Measurements from ENCODE around the gene BBC3. TPM values are rescaled to one million over a fixed set of nuclear protein-coding genes. Genes with fewer than 3 reads are reported as not detected.

BBC3 gene
- total RNA-seq, 4 donors from 2014 or later, result 4.1 to 10.0 (median 5.5) TPM

- peak; percentile 100 for DNase-seq
- no peaks in the 10 kb centered on the region for H3K9me3 ChIP-seq
- peak within 1 kb of the TSS; percentile 72 to 82 (median 77) for H3K4me3 ChIP-seq
- H3K36me3 ChIP-seq, result peaks cover 0 to 17% (median 0%) of the 10 kb centered on the region in 3 donors
- H3K27ac ChIP-seq, result peak within 1 kb of the TSS; percentile 95 to 99 (median 98)
- TF ChIP-seq CTCF (IDR thresholded peaks at IDR 0.05) (no peak), POLR2A (IDR thresholded peaks at IDR 0.05) (peak in 1 of 2 donors; percentile 63)
- H3K27me3 ChIP-seq, result no peaks in the 10 kb centered on the region
- peaks cover 0 to 24% (median 7%) of the 10 kb centered on the region in 4 donors for H3K4me1 ChIP-seq
Observed at GRCh38 chr19:47274071-47274890, 43.3 kb upstream of the BBC3 start, which contains the start of gene INAFM1. INAFM1 (plus strand) TSS chr19:47274885; CDS start chr19:47274920, 35 bp downstream.

GRCh38 chr19:47273313-47274070, 42.5 kb upstream of the BBC3 start:
- peaks cover 0 to 24% (median 7%) of the 10 kb centered on the region in 4 donors for H3K4me1 ChIP-seq
- TF ChIP-seq POLR2A (IDR thresholded peaks at IDR 0.05) (peak; percentile 84 to 92), CTCF (IDR thresholded peaks at IDR 0.05) (no peak)
- peaks cover 0 to 18% (median 0%) of the 10 kb centered on the region in 3 donors for H3K36me3 ChIP-seq
- DNase-seq, result peak; percentile 91 to 97 (median 94)
- H3K27ac ChIP-seq, result peak overlapping the region; percentile 95 to 99 (median 98)
- no peaks in the 10 kb centered on the region for H3K27me3 ChIP-seq
- H3K4me3 ChIP-seq, result peak overlapping the region; percentile 72 to 82 (median 77)
- no peaks in the 10 kb centered on the region for H3K9me3 ChIP-seq

GRCh38 chr19:47272448-47273312, 41.7 kb upstream of the BBC3 start:
- peaks cover 0 to 26% (median 0%) of the 10 kb centered on the region in 3 donors for H3K36me3 ChIP-seq
- no peaks in the 10 kb centered on the region for H3K27me3 ChIP-seq
- DNase-seq, result peak in 2 of 3 donors; percentile 39 to 71
- no peak for TF ChIP-seq POLR2A (IDR thresholded peaks at IDR 0.05)
- TF ChIP-seq CTCF (IDR thresholded peaks at IDR 0.05), result no peak
- H3K4me3 ChIP-seq, result peak overlapping the region; percentile 72 to 82 (median 77)
- H3K9me3 ChIP-seq, result no peaks in the 10 kb centered on the region
- H3K27ac ChIP-seq, result peak overlapping the region; percentile 95 to 99 (median 98)
- H3K4me1 ChIP-seq, result peaks cover 0 to 24% (median 7%) of the 10 kb centered on the region in 4 donors

GRCh38 chr19:47271949-47272348, 41.0 kb upstream of the BBC3 start:
- Histone ChIP-seq H3K4me1 (peaks cover 0 to 24% (median 7%) of the 10 kb centered on the region in 4 donors), H3K9me3 (no peaks in the 10 kb centered on the region), H3K36me3 (peaks cover 0 to 33% (median 0%) of the 10 kb centered on the region in 3 donors), H3K27me3 (no peaks in the 10 kb centered on the region), H3K4me3 (no peak overlapping the region), H3K27ac (no peak overlapping the region)
- no peak for TF ChIP-seq POLR2A (IDR thresholded peaks at IDR 0.05)
- no peak for TF ChIP-seq CTCF (IDR thresholded peaks at IDR 0.05)
- no peak for DNase-seq

- Histone ChIP-seq H3K36me3 (peaks cover 0 to 47% (median 0%) of the 10 kb centered on the region in 3 donors), H3K4me1 (peaks cover 0 to 13% (median 4%) of the 10 kb centered on the region in 4 donors), H3K27ac (no peak overlapping the region), H3K4me3 (no peak overlapping the region), H3K27me3 (no peaks in the 10 kb centered on the region), H3K9me3 (no peaks in the 10 kb centered on the region)
- DNase-seq, result no peak
- TF ChIP-seq POLR2A (IDR thresholded peaks at IDR 0.05) (no peak), CTCF (IDR thresholded peaks at IDR 0.05) (no peak)
Observed at GRCh38 chr19:47270408-47270807, 39.4 kb upstream of the BBC3 start.

Measured in Peyer's patch (tissue), 4 donors.